ENCODE results near the gene IP6K1.

DNA sequence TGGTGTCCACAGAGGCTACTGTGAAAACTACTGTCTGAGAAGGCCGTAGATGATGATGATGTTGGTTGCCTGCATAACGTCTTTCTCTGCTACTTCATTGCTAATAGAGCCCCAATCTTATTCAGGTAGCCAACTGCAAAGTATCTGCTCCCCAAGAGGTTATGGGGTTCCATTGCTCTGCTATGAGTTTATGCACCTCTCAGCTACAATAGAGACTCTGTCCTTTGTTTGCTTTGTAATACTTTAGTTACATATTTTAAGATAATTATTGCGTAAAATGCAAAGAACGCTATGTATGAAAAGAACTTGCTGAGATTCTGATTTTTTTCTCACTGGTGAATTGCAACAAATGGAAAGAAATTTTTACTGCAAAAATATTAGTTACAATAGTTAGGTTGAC is 34.8 kb downstream of the IP6K1 start:
- TF ChIP-seq, protein P1, sequence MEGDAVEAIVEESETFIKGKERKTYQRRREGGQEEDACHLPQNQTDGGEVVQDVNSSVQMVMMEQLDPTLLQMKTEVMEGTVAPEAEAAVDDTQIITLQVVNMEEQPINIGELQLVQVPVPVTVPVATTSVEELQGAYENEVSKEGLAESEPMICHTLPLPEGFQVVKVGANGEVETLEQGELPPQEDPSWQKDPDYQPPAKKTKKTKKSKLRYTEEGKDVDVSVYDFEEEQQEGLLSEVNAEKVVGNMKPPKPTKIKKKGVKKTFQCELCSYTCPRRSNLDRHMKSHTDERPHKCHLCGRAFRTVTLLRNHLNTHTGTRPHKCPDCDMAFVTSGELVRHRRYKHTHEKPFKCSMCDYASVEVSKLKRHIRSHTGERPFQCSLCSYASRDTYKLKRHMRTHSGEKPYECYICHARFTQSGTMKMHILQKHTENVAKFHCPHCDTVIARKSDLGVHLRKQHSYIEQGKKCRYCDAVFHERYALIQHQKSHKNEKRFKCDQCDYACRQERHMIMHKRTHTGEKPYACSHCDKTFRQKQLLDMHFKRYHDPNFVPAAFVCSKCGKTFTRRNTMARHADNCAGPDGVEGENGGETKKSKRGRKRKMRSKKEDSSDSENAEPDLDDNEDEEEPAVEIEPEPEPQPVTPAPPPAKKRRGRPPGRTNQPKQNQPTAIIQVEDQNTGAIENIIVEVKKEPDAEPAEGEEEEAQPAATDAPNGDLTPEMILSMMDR (conservative IDR thresholded peaks at IDR 0.05; ENCODE audit: low read depth in 2 of 2): no peak
- no peak for TF ChIP-seq POLR2AphosphoS5 (IDR thresholded peaks at IDR 0.05; ENCODE audit: low read depth)
- no peak for TF ChIP-seq EZH2phosphoT487 (IDR thresholded peaks at IDR 0.05; ENCODE audit: unreplicated experiment)
- no peak for TF ChIP-seq REST (IDR thresholded peaks at IDR 0.05; ENCODE audit: unreplicated experiment)
- TF ChIP-seq EZH2 (IDR thresholded peaks at IDR 0.05; ENCODE audit: low read depth, unreplicated experiment): no peak
- no peak for TF ChIP-seq ZNF114 (CRISPR knock-in tag; IDR thresholded peaks at IDR 0.05)
- TF ChIP-seq CREB1 (CRISPR knock-in tag; IDR thresholded peaks at IDR 0.05; ENCODE audit: low read depth): no peak

Measured in GM23338 (cell line).